ENCODE measurements around the gene ARSB. TPM values are rescaled to one million over a fixed set of nuclear protein-coding genes. Genes with fewer than 3 reads are reported as not detected.

The ARSB gene
- total RNA-seq, 1 experiment from 2014 or later = 11.4 TPM

- H3K23me2 ChIP-seq (ENCODE audit: insufficient read length, low read depth, low read length, poor library complexity, severe bottlenecking) = no peaks in the 10 kb centered on the region
- Mint-ChIP-seq H3K36me3 (ENCODE audit: insufficient read depth in 1 of 3, low read depth in 3 of 3) (no peaks in the 10 kb centered on the region), H3K4me1 (peaks cover 6% of the 10 kb centered on the region in 2 experiments; a peak in 3 of 4 replicates), H3K9me3 (no peaks in the 10 kb centered on the region), H3K27ac (no peak overlapping the region; a peak in 1 of 7 replicates), H3K4me3 (no peak overlapping the region), H3K27me3 (ENCODE audit: low read depth) (no peaks in the 10 kb centered on the region)
- no peak overlapping the region for H3K4me2 ChIP-seq (ENCODE audit: insufficient read depth, insufficient read length, low read length)
- H3K14ac ChIP-seq (ENCODE audit: insufficient read depth, low read length) = no peak overlapping the region
- H2AFZ ChIP-seq (ENCODE audit: low read length) = no peak overlapping the region
- H2BK15ac ChIP-seq (ENCODE audit: low read depth, low read length) = no peak overlapping the region
- no CpG with 5 or more reads among the region's 11 CpGs for WGBS (ENCODE audit: extremely low coverage, insufficient read length, low lambda C conversion rate)
- H2BK120ac ChIP-seq (ENCODE audit: low read depth, low read length, poor library complexity, severe bottlenecking) = no peak overlapping the region
- H3K27me3 ChIP-seq (ENCODE audit: insufficient read depth, low read length) = no peaks in the 10 kb centered on the region
- no peak overlapping the region for H3K18ac ChIP-seq (ENCODE audit: insufficient read length, low read depth, low read length)
- H3K79me1 ChIP-seq (ENCODE audit: insufficient read depth, low read depth, low read length, poor library complexity, severe bottlenecking) = no peaks in the 10 kb centered on the region
- no peak for TF ChIP-seq CTCF (conservative IDR thresholded peaks at IDR 0.05)
- no peak overlapping the region for H2BK5ac ChIP-seq (ENCODE audit: insufficient read length, low read length)
- H4K20me1 ChIP-seq (ENCODE audit: control insufficient read depth, insufficient read depth, insufficient read length) = no peaks in the 10 kb centered on the region
- H2AK5ac ChIP-seq (ENCODE audit: insufficient read length, low read length) = no peak overlapping the region
- no peak overlapping the region for H3K4ac ChIP-seq (ENCODE audit: low read depth, low read length)
- no peak for DNase-seq
- no peak overlapping the region for H3T11ph ChIP-seq (ENCODE audit: low read length)
- no peaks in the 10 kb centered on the region for H3K4me1 ChIP-seq (ENCODE audit: insufficient read depth, low read length)
- no peak overlapping the region for H4K5ac ChIP-seq (ENCODE audit: insufficient read length, low read depth, low read length)
- no peaks in the 10 kb centered on the region for H3K79me2 ChIP-seq (ENCODE audit: insufficient read depth, low read length)
- no peak overlapping the region for H3K56ac ChIP-seq (ENCODE audit: insufficient read length, low read depth, low read length)
- H4K8ac ChIP-seq (replicated peaks; ENCODE audit: insufficient read length, low read depth, low read length) = no peak overlapping the region
- H2BK20ac ChIP-seq (ENCODE audit: low read depth, low read length, poor library complexity, severe bottlenecking) = no peak overlapping the region
- H3K23ac ChIP-seq (ENCODE audit: insufficient read length, low read depth, low read length) = no peak overlapping the region
- H3K9ac ChIP-seq (ENCODE audit: extremely low read depth, insufficient read length, low read length) = no peak overlapping the region
- no peak overlapping the region for H4K91ac ChIP-seq (ENCODE audit: insufficient read length, low read depth, low read length)
- no peaks in the 10 kb centered on the region for H3K9me3 ChIP-seq (ENCODE audit: control insufficient read depth, low read depth, low read length)
- H3K27ac ChIP-seq (ENCODE audit: insufficient read length, low read depth, low read length) = no peak overlapping the region
- no peak overlapping the region for H2BK12ac ChIP-seq (ENCODE audit: insufficient read length, low read depth, low read length)
Measured at GRCh38 chr5:78791501-78792100, 193.5 kb downstream of the ARSB start.

Measured in H9 (cell line).